Activated CD4-positive, alpha-beta T cell treated with anti-CD3 and anti-CD28 coated beads for 24 hours (primary cell): ENCODE measurements around the gene PLGRKT.
A peak's percentile ranks its signal among the peaks of the same experiment; 100 is the strongest.
"Not testable (repeated sequence)": the region's sequence is repeated elsewhere in the genome, so short reads cannot be mapped to it uniquely, and the experiment has no call there.

ENCODE experiments used
- DNase-seq, 2 donors: peaks; one replicate each; pipeline ENCODE4 v3.0.0-alpha.2; 2020; ENCODE audit warnings: low read depth in 2 of 2

The PLGRKT gene, protein sequence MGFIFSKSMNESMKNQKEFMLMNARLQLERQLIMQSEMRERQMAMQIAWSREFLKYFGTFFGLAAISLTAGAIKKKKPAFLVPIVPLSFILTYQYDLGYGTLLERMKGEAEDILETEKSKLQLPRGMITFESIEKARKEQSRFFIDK

DNA sequence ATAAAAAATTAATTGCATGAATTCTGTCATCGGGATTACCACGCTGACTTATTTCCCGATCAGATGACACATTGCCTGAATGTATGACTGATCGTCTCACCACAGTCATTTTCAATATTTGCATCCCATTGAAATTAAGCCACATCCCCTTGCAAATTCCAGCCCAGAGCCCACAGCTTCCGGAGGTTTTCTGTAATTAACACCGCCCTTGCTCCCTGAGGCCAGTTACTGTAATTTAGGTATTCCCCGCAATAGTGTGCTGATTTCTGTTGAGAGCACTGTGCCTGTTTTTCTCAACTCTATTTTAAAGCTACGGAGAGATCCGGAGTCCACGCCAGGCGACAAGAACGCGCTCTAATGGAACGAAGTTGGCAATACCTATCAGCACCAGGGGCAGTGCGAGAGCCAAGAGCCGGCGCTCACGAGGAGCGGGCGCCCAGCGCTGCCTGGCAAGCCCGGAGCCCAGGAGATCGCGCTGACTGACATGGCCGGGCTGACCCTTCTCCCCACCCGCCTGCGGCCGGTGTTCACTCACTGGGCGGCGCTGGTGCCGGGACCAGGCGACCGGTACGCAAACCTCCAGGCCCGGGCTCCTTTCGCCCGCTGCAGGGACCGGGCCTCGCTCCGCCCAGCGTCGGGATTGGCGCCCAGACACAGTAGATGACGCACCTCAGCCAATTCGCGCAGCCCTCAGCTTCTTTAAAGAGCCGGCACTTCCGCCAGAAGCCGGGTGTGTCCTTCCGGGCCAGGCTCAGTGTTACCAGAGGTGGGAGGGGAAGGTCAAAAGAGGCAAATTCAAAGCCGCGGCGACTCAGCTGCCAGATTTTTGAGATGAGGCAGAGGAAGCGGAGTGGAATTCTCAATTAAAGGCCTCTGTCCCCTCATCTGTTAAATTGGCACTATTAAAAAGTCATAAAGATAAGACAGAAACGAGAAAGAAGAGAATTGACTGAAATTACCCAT is at the start of gene PLGRKT:
Gene PLGRKT, minus strand, starts transcription at position 672 of the 963 bp plus-strand sequence. CDS start 5,948 bp downstream, outside the sequence.
- DNase-seq = peak; percentile 78 to 82

DNA sequence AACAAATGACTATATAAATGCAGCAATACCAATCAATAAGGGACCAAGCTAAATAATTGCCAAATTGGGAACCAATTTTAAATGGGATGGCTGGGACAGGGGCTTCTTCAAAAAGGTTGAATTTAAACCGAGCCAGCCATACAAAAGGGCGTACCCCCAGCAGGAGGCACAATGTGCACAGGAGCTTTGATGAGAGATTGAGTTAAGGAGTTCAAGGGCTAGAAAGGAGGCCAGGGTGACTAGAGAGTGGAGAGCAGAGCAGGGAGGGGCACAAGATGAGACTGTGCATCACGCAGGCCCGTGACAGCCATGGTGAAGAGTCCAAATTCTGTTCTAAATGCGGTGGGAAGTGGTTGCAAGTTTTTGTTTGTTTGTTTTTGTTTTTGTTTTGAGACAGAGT is 49.3 kb upstream of the PLGRKT start:
- no peak for DNase-seq

DNA sequence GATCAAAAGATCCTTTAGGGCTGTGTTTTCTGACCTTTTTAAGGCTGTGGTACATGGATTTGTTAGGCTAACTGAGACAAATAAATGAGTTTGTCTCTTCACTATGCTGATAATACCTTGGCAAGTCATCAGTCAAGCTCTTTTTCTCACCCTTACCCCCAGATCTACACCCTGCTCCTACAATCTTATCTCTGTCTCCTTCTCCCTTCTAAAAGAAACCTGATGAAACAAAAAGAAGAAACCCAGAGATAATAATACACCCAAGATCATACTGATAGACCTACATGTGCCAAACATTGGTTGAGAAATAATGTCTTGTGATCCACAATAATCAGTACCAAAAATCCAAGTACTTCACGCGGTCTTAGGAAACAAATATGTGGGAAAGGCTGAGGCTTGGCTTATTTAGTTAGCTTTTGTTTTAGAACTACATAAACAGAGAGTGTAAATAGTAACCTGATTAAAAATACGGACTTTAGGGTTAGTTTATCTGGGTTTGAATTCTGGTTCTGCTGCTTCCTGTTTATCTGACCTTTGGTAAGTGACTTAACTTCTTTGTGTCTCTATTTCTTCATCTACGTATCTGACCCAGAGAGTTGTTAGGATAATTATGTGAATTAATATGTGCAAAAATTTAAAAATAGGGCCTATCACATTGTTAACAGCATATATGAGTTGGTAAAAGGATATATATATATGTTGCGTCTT is 47.8 kb upstream of the PLGRKT start:
- DNase-seq = no peak

DNA sequence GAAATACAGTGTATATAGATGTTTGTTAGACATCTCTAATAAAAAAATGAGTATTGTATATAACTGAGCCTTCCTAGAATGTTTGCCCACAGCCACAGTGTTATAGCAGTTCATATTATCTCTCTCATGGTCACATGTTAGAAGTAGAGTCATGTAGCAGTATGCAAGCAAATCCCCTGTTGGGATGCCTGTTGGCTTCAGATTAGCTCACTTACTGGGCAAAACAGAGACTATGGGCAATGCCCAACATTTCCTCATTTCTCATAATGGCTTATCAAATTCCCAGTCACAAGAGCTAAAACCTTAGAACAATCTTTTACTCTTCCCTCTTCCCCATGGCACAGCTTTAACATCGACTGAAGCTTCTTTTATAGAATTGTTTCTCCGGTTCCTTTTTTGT is 45.6 kb upstream of the PLGRKT start:
- DNase-seq = no peak

DNA sequence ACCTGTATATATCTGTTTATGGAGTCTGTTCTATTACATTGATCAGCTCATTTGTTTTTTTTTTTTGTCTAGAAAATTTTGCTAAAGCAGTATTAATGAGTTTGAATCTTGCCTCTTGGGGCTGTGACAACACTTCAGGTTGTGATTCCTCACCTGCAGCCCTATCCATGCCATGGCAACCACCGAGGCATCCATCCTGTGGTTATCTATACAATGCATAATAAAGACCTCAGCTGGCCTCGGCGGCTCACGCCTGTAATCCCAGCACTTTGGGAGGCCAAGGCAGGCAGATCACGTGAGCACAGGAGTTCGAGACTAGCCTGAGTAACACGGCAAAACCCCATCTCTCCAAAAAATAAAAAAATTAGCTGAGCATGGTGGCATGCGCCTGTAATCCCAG is 44.5 kb upstream of the PLGRKT start:
- DNase-seq = no peak

DNA sequence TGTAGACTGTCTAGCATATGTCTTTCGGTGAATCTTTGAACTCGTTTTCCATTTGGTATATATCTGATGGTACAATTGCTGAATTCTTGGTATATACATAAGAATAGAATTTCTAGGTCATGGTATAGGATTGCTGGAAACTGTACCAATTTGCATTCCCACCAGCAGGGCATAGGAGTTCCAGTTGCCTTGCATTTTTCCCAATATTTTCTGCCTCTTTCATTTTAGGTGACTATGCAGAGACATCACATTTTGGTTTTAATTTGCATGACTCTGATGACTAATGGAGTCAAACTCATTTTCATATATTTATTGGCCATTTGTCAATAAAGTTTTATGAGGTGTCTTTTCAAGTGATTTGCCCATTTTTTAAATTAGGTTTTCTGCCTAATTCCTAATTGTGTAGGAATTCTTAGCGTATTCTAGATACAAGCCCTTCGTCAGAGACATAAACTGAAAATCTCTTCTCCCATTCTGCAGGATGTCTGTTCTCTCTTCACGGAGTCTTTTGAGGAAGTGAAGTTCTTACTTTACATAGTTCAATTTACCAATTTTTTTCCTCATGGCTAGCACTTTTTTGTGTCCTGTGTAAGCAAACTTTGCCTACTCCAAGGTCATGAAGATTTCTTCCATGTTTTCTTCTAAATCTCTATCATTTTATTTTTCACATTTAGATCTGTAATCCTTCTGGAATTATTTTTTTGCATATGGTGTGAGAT is 43.8 kb upstream of the PLGRKT start:
- DNase-seq = no peak

DNA sequence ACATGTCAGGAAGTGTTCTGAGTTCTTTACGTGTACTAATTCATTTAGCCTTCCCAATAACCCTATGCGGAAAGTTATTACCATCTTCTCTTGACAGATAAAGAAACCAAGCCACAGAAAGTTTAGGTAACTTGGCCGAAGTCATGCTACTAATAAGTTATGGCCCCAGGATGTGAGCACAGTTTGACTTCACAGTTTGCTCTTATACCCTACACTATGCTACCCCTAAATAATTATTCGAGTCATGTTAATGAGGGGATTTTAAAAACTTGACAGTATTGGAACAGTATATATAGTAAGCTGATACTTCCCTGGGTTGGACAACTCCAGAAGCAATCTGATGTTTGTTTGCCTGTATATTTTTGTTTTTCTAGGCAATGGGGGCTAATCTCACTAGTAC is 43.2 kb upstream of the PLGRKT start:
- no peak for DNase-seq

DNA sequence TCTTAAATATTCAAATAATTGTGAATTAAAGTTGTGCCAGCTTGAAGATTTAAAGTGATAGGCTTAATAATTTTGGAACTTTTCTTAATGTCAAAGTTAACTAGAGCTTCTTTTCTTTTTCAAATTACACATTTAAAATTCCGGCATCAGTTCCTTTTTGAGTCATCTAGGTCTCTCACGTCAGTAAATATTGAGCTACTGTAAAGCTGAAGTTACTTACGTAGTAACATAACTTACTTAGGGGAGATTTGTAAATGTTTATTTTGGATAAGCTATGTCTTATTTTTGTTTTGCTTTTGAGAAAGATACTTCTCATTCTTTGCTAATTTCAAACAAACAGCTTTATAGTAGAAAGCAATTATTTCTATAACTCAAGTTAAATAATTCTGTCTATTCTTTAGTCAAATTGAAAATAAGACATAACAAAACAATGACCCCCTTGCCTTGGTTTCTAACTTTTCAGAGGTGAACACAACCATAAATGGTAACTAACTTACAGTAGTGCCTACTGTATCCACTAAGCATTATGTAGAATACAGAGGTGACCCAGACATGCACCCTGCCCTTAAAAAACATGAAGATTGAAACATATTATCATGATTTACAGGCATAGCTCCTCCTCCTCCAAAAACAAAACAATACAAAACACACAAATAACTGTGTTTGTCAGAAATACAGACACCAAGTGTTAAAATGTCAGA is 42.4 kb upstream of the PLGRKT start:
- DNase-seq = no peak

DNA sequence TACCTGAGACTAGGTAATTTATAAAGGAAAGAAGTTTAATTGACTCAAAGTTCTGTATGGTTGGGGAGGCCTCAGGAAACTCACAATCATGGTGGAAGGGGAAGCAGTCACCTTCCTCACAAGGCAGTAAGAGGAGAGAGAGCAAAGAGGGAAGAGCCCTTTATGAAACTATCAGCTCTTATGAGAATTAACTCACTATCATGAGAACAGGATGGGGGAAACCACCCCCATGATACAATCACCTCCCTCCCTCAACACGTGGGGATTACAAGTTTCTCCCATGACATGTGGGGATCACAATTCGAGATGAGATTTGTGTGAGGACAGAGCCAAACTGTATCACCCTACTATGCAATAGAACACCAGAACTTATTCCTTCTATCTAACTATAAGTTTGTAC is 40.5 kb upstream of the PLGRKT start:
- DNase-seq = no peak

DNA sequence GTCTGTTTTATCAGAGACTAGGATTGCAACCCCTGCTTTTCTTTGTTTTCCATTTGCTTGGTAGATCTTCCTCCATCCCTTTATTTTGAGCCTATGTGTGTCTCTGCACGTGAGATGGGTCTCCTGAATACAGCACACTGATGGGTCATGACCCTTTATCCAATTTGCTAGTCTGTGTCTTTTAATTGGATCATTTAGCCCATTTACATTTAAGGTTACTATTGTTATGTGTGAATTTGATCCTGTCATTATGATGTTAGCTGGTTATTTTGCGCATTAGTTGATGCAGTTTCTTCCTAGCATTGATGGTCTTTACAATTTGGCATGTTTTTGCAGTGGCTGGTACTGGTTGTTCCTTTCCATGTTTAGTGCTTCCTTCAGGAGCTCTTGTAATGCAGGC is 37.9 kb upstream of the PLGRKT start:
- DNase-seq = not testable (repeated sequence)

DNA sequence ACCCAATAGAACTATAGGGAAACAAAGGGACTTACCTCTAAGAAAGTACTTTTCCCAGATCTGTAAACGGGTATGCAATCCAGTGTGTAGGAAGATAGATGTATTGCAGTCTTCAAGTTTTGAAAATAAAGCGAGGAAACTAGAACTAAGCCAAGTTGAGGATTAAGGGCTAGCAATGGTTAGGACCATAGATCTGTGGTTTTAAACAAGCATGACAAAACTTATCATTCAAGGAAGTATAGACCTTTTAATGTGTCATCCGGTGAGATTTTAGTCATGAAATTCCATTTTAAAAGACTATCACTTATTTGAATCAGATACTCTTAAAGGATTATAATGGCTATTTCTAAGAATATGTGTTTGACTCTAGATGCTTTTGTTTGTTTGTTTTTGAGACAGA is 33.1 kb upstream of the PLGRKT start:
- no peak for DNase-seq

DNA sequence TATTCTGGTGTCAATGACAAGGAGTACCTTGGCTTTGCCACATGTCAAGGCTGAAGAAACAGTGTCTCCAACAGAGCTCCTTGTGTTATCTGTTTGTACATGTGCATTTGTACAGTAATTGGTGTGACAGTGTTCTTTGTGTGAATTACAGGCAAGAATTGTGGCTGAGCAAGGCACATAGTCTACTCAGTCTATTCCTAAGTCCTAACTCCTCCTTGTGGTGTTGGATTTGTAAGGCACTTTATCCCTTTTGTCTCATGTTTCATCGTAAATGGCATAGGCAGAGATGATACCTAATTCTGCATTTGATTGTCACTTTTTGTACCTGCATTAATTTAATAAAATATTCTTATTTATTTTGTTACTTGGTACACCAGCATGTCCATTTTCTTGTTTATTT is 32.4 kb upstream of the PLGRKT start:
- DNase-seq = no peak

DNA sequence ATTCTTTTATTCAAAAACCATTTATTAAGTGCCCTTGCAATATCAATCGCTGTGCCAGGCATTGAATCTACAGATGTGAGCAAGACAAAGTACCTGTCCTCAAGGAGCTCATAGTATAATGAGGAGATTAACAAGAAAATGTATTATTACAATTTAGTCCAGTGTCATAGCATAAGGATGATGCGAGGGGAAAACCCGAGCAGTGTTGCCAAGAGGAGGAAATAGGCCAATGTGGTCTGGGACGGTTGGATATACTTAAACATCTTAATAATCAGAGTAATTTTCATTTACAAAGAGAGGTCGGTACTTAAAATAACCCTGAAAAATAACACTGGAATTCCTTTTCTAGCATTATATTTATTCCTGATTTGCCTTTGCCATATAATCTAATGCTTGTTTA is 31.1 kb upstream of the PLGRKT start:
- DNase-seq = no peak

DNA sequence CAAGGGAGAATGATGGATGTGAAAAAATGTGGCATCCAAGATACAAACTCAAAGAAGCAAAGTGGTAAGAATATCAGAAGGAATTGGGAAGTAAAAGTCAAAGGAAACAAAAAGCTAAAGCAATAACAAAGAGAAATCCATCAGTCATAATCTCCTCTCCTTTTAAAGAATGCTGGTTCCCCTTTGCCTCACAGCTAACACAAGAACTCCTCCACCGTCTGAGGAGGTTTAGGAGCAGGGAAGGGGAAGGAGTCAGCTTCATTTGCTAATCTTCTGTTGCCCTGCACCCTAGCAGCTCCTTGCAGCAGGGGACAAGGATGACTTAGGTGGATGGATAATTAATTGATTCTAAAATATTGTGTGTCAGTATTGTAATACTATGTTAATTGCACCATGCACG is 29.0 kb upstream of the PLGRKT start:
- DNase-seq = no peak

DNA sequence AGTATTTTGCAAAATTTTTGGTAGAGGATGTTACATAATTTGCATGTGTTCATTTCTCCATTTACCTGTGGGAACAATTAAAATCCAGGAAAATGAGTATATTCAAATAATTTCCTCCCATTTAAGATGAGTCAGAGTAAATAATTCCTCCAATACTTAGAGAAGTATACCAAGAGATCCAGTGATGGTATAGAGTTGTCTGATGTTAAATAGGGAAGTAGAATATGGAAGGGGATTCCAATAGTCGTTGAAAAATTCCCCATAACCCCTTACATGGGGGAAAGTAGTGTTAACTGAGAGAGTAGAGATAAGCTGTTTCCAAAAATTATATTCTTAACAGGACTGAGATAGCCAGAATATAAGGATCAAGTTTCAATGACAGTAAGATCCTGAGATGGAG is 28.3 kb upstream of the PLGRKT start:
- DNase-seq = no peak

DNA sequence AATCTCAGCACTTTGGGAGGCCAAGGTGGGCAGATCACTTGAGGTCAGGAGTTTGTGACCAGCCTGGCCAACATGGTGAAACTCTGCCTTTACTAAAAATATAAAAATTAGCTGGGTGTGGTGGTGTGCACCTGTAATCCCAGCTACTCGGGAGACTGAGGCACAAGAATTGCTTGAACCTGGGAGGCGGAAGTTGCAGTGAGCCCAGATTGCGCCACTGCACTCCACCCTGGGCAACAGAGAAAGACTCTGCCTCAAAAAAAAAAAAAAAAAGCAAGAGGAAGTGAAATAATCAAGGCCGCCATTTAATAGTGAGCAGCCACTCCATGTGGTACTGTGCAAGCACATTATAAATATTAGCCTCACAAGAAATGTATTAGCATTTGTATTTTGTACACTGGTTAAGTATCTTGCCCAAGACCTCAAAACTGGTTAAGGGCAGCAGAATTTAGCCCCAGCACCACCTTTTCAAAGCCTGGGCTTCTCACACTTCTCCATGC is 27.2 kb upstream of the PLGRKT start:
- not testable (repeated sequence) for DNase-seq

DNA sequence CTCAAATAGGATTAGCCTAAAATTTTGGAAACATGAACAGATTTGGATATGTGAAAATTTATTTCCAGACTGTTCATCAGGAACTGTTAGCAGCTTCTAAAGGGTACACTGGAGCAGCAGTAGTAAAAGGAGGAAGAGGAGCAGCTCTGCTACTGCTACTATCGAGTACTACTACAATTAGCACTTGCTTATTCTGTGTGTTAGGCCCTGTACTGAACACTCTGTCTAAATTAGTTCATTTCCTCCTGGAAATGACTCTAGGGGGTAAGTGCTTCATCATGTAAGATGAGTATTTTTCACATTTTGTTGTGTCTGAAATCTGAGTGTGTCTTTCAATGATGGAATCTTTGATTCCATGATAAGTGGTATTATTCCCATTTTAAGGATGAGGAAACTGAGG is 22.4 kb upstream of the PLGRKT start:
- no peak for DNase-seq

DNA sequence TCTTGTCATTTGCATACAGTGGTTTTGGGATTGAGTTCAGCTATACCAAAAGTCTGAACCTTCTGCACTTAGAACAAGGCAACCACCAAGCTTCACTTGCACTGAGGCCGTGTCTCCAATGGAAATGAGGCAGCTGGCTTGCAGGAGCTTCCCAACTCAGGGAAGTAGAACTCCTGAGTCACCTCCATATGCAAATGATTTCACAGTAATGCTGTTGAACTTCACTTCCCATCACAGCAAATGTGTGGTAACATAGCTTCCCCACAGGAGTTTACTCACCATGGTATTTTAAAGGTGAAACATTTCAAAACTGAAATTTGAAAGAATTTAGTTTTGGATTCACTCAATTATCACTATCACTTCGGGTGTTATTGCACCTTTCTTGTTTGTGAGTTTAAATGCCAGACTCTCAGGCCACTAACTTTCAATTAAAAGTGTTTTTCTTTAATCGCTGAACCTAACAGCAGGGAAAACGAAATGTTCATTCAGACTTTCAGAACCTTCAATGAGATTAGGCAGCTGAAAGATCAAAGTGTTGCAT is 21.6 kb upstream of the PLGRKT start:
- DNase-seq = no peak

DNA sequence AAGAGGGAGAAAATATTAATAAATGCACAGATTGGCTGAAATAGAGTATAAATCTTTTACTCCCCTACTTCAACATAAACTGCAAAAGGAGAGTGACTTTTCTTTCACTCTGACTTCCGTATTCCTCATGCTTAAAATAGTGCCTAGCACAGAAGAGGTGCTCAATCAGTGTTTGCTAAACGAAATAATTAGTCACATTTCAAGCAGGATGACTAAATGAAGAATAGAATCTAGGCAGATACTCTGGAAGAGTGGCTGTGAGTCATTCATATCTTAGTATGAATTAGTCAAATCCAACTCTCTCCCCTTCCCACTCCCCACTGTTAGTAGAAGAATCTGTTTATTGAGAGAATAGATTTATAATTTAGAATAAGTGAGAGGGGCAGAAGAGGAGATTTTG is 17.5 kb upstream of the PLGRKT start:
- DNase-seq = no peak

DNA sequence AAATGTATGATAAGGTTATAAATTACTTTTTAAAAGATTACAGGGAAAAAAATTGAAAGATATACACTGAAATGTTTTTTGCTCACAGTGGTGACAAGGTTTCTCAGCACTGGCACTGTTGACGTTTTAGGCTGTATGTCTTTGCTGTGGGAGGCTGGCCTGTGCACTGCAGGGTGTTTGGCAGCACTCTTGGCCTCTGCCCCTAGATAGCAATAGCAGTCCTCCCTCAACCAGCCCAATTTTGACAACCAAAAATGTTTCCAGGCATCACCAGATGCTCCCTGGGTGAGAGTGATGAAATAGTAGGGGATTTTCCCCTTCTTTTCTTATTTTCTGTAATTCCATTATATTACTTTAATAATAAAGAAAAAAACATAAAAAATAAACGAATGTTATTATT is 15.9 kb upstream of the PLGRKT start:
- no peak for DNase-seq

DNA sequence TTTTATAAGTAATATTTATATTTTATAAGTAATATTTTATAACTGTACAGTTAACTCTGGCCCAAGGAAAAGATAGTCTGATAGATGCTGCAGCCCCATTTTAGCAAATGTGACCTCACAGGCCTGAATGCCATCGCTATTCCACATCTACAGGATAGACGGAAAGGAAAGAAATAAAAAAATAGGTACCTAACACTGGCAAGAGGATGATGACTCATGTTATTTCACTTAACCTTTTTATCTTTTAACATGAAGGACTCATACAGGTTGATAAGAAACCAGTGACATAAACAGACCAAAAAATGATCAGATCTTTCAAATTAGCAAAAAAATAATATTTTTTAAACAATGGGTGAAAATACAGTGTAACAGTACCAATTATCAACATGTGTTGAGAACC is 15.3 kb upstream of the PLGRKT start:
- DNase-seq = no peak
